Subcutaneous abdominal adipose tissue (tissue), 5 donors: ENCODE measurements around the gene NCOA6.

Experiments used
- H3K27ac ChIP-seq: one replicate; pipeline ENCODE4 v1.7.0; 2013; ENCODE audit warnings: low read depth, mild to moderate bottlenecking, inconsistent platforms, low read length, moderate library complexity
- H3K27me3 ChIP-seq, 5 donors: one replicate each; pipeline ENCODE4 v1.7.0; 2013; ENCODE audit warnings: low read length in 5 of 5, inconsistent platforms in 1 of 5; ENCODE audit not compliant: control insufficient read depth in 5 of 5, insufficient read depth in 4 of 5
- H3K36me3 ChIP-seq, 5 donors: one replicate each; pipeline ENCODE4 v1.7.0; 2013; ENCODE audit warnings: low read length in 5 of 5; ENCODE audit not compliant: control insufficient read depth in 5 of 5, insufficient read depth in 5 of 5
- H3K4me1 ChIP-seq, 5 donors: one replicate each; pipeline ENCODE4 v1.7.0; 2013; ENCODE audit warnings: low read length in 5 of 5, mild to moderate bottlenecking in 3 of 5, moderate library complexity in 1 of 5; ENCODE audit not compliant: control insufficient read depth in 5 of 5, insufficient read depth in 5 of 5
- H3K4me3 ChIP-seq, 5 donors: one replicate each; pipeline ENCODE4 v1.7.0; 2013; ENCODE audit warnings: low read length in 5 of 5, low read depth in 1 of 5
- H3K9ac ChIP-seq, 5 donors: one replicate each; pipeline ENCODE4 v1.7.0; 2013; ENCODE audit warnings: low read length in 5 of 5, mild to moderate bottlenecking in 4 of 5, moderate library complexity in 3 of 5
- H3K9me3 ChIP-seq, 5 donors: one replicate each; pipeline ENCODE4 v1.7.0; 2013; ENCODE audit warnings: low read length in 5 of 5; ENCODE audit not compliant: control insufficient read depth in 5 of 5
- donor health status: healthy.
- donor health status: healthy.
- donor health status: healthy.
- donor health status: healthy.
- donor health status: healthy.

NCOA6 gene

DNA sequence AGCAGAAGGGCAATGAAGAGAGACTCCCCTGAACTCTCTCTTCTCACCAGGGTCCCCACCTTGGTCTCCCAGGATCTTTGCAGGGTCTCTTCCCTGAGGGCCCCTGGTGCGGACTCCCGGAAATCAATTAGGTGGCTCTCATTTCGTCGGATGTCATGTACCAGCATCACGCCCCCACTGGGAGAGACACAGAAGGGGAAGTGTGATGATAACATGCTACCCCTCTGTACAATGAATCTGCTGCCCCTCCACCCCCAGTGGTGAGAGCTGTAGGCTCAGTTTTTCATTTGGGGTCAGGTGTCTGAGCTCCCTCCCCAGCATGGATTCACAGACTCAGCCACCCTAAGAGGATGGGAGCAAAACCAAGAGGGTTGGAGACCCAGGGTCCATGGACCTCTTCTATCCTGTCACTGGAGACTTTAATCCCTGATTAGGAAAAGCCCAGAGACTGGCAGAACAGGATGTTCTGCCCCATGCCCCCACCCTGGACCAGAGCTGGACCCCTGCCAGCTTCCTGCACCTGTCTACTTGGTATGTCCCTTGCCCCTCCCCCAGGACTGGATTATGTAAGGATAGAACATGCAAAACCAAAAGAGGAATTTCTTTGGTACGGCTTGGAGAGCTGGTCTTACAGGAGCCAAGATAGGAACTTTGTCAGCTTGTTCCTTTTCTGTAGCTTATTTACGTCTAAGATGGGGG is 36.1 kb upstream of the NCOA6 start:
- H3K9me3 ChIP-seq, result no peaks in the 10 kb centered on the region
- peaks cover 0 to 5% (median 0%) of the 10 kb centered on the region in 5 donors for H3K4me1 ChIP-seq
- no peak overlapping the region for H3K27ac ChIP-seq
- H3K27me3 ChIP-seq, result no peaks in the 10 kb centered on the region
- H3K9ac ChIP-seq, result no peak overlapping the region
- no peak overlapping the region for H3K4me3 ChIP-seq
- peaks cover 4 to 23% (median 14%) of the 10 kb centered on the region in 5 donors for H3K36me3 ChIP-seq

DNA sequence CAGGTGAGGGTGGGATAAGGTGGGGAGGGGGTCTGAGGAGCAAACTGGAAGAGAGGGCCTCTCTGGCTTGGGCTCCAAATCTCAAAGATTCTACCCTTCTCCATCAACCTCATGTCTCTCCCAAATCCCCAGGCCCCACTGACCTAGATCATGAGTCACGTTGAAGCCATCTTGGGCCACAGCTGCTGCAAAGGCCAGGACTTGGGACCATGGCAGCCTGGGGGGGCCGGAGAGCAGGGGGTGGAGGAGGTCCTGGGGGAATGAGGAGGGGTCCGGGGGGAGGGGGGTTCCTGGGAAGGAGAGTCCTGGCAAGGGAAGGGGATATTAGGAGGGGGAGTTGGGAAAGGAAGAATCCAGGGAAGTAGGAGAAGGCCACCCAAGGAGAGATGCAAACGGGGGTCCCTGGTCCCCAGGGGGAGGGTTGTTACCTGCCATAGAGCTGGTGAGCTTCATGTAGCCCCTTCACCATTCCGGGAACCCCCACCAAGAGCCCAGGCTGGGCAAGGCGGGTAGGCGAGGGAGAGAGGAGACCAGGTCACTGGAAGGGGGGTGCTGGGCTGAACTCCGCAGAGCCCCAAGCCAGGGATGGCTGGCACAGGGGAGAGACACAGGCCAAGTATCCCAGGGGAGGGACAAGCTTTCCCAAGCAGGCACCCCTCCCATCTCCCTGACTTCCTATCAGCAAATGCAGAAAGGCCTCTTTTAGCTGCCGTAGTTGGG is 34.5 kb upstream of the NCOA6 start:
- H3K4me3 ChIP-seq, result no peak overlapping the region
- H3K9ac ChIP-seq, result no peak overlapping the region
- H3K4me1 ChIP-seq, result peaks cover 0 to 5% (median 0%) of the 10 kb centered on the region in 5 donors
- no peaks in the 10 kb centered on the region for H3K9me3 ChIP-seq
- H3K27me3 ChIP-seq, result no peaks in the 10 kb centered on the region
- H3K27ac ChIP-seq, result no peak overlapping the region
- peaks cover 4 to 33% (median 24%) of the 10 kb centered on the region in 5 donors for H3K36me3 ChIP-seq

- Histone ChIP-seq H3K9ac (no peak overlapping the region), H3K4me3 (no peak overlapping the region), H3K36me3 (peaks cover 4 to 40% (median 24%) of the 10 kb centered on the region in 5 donors), H3K27me3 (no peaks in the 10 kb centered on the region), H3K4me1 (peaks cover 0 to 5% (median 0%) of the 10 kb centered on the region in 5 donors), H3K9me3 (no peaks in the 10 kb centered on the region), H3K27ac (no peak overlapping the region)
Observed at GRCh38 chr20:34859367-34859766, 33.9 kb upstream of the NCOA6 start.

DNA sequence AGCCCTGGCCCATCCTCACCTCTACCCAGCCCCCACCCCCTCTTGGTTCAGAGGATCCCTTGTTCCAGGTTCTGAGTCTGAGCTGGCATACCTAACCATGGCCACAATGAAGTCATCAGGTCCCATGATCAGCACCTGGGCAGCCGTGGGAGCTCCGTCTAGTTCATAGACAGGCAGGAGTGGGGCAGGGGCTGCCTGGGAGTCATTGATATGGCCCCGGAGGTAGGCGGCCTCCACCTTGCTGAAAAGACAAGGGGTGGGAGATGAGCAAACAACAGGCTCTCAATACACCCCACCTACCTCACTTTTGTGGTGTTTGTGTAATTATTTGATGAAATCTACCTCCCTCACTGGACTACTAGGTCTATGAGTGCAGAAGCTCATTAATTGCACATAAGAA is 26.8 kb upstream of the NCOA6 start:
- Histone ChIP-seq H3K27ac (no peak overlapping the region), H3K36me3 (peaks cover 6 to 75% (median 53%) of the 10 kb centered on the region in 5 donors), H3K4me3 (no peak overlapping the region), H3K9ac (no peak overlapping the region), H3K4me1 (no peaks in the 10 kb centered on the region), H3K9me3 (no peaks in the 10 kb centered on the region), H3K27me3 (no peaks in the 10 kb centered on the region)

DNA sequence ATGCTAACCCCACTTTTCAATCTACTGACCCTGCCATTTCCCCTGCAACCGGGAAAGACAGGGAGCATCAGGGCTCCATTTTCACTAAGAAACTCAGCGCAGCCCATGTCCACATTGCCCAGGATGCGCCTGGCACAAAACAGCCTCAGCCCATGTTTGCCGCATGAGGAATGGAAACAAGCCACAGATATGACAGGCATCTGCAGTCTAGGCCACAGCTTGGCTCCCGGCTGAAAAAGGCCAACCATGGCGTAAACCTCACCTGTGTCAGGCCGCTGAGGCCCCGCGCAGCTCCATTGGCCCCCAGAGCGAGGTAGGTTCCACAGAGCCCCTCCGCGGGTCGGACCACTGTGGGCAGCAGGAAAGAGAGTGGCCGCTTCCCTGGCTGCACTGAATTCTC is 25.5 kb upstream of the NCOA6 start:
- Histone ChIP-seq H3K27me3 (no peaks in the 10 kb centered on the region), H3K36me3 (peaks cover 6 to 68% (median 42%) of the 10 kb centered on the region in 5 donors), H3K4me1 (no peaks in the 10 kb centered on the region), H3K9ac (no peak overlapping the region), H3K9me3 (no peaks in the 10 kb centered on the region), H3K4me3 (no peak overlapping the region), H3K27ac (no peak overlapping the region)

DNA sequence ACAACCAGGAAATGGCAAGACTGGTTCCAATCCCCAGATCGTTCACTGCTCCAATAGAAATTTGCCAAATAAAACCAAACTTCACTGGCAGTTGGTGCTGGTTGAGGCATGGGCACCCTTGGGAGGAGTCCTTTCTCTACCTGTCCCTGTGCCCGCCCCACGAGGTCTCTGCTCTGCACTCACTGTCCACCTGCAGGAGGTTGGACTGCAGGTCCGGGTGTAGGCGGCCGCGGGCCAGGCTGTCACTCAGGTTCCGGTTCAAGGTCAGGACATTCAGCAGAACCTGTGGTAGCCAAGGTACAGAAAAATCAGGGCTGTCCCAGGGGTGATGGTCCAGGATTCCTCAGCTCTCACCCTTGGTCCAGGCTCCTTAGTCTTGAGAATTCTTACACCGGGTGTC is 24.3 kb upstream of the NCOA6 start:
- H3K4me3 ChIP-seq, result no peak overlapping the region
- H3K27me3 ChIP-seq, result no peaks in the 10 kb centered on the region
- H3K36me3 ChIP-seq, result peaks cover 6 to 66% (median 38%) of the 10 kb centered on the region in 5 donors
- no peak overlapping the region for H3K27ac ChIP-seq
- H3K9me3 ChIP-seq, result no peaks in the 10 kb centered on the region
- no peaks in the 10 kb centered on the region for H3K4me1 ChIP-seq
- H3K9ac ChIP-seq, result no peak overlapping the region

DNA sequence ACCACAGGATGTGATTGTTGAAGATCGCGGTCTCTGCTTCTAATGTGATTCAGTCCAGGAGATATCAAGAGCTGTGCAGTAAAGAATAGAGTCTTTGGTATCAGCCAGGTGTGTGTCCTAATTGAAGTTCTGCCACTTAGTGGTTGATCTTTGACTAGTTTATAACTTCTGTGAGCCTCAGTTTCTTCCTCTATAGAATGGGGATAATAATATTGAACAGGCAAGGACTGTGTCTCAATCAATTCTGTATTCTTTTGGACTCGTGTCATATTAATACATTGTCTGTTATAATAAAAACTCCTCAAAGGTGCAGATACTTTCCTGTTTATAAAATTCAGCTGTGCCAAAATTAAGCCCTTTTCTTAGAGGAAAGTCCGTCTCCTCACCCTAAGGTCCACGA is 23.1 kb upstream of the NCOA6 start:
- no peaks in the 10 kb centered on the region for H3K4me1 ChIP-seq
- no peaks in the 10 kb centered on the region for H3K27me3 ChIP-seq
- peaks cover 6 to 55% (median 35%) of the 10 kb centered on the region in 5 donors for H3K36me3 ChIP-seq
- no peaks in the 10 kb centered on the region for H3K9me3 ChIP-seq
- H3K4me3 ChIP-seq, result no peak overlapping the region
- H3K9ac ChIP-seq, result no peak overlapping the region
- H3K27ac ChIP-seq, result no peak overlapping the region

- H3K9ac ChIP-seq, result no peak overlapping the region
- H3K4me3 ChIP-seq, result no peak overlapping the region
- no peaks in the 10 kb centered on the region for H3K9me3 ChIP-seq
- no peak overlapping the region for H3K27ac ChIP-seq
- H3K27me3 ChIP-seq, result no peaks in the 10 kb centered on the region
- H3K36me3 ChIP-seq, result peaks cover 3 to 19% (median 4%) of the 10 kb centered on the region in 5 donors
- H3K4me1 ChIP-seq, result no peaks in the 10 kb centered on the region
Observed at GRCh38 chr20:34843421-34843820, 18.0 kb upstream of the NCOA6 start.

DNA sequence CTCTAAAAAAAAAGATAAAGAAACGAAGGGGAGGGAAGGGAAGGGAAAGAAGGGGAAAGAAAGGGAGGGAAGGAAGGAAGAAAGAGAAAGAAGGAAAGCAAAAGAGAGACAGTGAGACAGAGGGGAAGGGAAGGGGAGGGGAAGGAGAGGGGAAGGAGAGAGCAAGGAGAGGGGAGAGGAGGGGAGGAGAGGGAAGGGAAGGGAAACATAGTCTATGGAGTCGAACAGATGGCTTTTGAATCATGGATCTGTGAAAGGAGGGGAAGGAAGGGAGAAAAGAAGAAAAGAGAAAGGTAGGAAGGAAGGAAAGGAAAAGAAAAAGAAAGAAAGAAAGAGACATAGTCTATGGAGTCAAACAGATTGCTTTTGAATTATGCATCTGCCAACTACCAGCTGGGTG is 16.7 kb upstream of the NCOA6 start:
- peaks cover 0 to 12% (median 0%) of the 10 kb centered on the region in 5 donors for H3K36me3 ChIP-seq
- H3K9ac ChIP-seq, result no peak overlapping the region
- H3K9me3 ChIP-seq, result no peaks in the 10 kb centered on the region
- no peaks in the 10 kb centered on the region for H3K4me1 ChIP-seq
- no peaks in the 10 kb centered on the region for H3K27me3 ChIP-seq
- H3K4me3 ChIP-seq, result no peak overlapping the region
- no peak overlapping the region for H3K27ac ChIP-seq

- Histone ChIP-seq H3K36me3 (no peaks in the 10 kb centered on the region), H3K9me3 (no peaks in the 10 kb centered on the region), H3K4me1 (peaks cover 0 to 3% (median 0%) of the 10 kb centered on the region in 5 donors), H3K27me3 (no peaks in the 10 kb centered on the region), H3K27ac (no peak overlapping the region), H3K4me3 (no peak overlapping the region), H3K9ac (no peak overlapping the region)
Observed at GRCh38 chr20:34834459-34834893, 9.0 kb upstream of the NCOA6 start.
